ENCODE data around the gene SSNA1.

Gene SSNA1

GRCh38 chr9:137212520-137212919 lies 24.0 kb downstream of the SSNA1 start:
- Mint-ChIP-seq H3K4me1 (ENCODE audit: low read depth) (peaks cover 1% of the 10 kb centered on the region), H3K27ac (no peak overlapping the region), H3K36me3 (peaks cover 1% of the 10 kb centered on the region), H3K9me3 (ENCODE audit: low read depth) (no peaks in the 10 kb centered on the region), H3K27me3 (no peaks in the 10 kb centered on the region), H3K4me3 (no peak overlapping the region)

DNA sequence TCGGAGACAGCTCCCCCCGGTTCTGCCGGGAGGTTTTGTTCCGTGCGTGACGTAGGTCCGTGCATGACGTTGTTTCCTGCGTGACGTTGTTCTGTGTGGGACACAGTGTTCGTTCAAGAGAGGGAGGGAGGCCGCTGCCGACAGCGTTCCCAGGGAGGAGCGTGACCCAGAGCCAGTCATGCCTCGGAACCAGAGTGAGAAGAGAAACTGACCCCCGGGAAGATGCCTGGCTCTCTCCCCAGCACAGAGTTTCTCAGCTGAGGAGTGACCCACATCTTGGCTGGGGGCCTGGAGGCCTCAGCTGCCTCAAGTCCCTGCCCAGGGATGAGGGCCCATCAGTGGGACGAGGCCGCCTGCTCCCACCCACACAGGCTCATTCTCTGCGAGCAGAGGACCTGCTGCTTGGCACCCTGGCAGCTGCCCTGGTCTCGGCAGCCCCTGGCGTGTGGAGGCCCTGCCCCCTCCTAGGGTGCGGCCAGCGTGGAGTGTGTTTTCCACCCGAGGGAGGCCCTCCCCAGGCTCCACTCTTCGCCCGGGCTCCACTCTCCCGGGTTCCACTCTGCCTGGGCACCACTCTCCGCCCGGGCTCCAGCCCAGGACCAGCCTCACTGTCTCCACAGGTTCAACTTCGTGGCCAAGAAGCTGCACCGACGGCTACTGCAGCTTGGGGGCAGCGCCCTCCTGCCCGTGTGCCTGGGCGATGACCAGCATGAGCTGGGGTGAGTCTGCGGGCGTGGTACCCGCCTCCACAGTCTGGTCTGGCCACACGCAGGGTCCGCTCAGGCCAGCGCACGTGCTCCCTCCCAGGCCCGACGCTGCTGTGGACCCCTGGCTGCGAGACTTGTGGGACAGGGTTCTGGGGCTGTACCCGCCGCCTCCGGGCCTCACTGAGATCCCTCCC lies 24.9 kb downstream of the SSNA1 start:
- Mint-ChIP-seq H3K27ac (no peak overlapping the region), H3K9me3 (ENCODE audit: low read depth) (no peaks in the 10 kb centered on the region), H3K36me3 (no peaks in the 10 kb centered on the region), H3K4me1 (ENCODE audit: low read depth) (no peaks in the 10 kb centered on the region), H3K4me3 (no peak overlapping the region), H3K27me3 (no peaks in the 10 kb centered on the region)

DNA sequence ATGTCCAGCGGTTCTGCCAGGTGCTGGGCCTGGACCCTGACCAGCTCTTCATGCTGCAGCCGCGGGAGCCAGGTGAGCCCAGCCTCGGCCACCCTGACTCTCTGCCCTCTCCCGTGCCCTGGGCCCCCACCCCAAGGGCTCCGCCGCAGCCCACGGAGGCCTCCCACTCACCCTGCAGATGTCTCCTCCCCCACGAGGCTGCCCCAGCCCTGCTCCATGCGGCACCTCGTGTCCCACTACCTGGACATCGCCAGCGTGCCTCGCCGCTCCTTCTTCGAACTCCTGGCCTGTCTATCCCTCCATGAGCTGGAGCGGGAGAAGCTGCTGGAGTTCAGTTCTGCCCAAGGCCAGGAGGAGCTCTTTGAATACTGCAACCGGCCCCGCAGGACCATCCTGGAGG lies 26.1 kb downstream of the SSNA1 start:
- H3K9me3 Mint-ChIP-seq (ENCODE audit: low read depth) = no peaks in the 10 kb centered on the region
- no peaks in the 10 kb centered on the region for H3K4me1 Mint-ChIP-seq (ENCODE audit: low read depth)
- no peak overlapping the region for H3K27ac Mint-ChIP-seq
- H3K36me3 Mint-ChIP-seq = no peaks in the 10 kb centered on the region
- H3K4me3 Mint-ChIP-seq = no peak overlapping the region
- H3K27me3 Mint-ChIP-seq = no peaks in the 10 kb centered on the region

DNA sequence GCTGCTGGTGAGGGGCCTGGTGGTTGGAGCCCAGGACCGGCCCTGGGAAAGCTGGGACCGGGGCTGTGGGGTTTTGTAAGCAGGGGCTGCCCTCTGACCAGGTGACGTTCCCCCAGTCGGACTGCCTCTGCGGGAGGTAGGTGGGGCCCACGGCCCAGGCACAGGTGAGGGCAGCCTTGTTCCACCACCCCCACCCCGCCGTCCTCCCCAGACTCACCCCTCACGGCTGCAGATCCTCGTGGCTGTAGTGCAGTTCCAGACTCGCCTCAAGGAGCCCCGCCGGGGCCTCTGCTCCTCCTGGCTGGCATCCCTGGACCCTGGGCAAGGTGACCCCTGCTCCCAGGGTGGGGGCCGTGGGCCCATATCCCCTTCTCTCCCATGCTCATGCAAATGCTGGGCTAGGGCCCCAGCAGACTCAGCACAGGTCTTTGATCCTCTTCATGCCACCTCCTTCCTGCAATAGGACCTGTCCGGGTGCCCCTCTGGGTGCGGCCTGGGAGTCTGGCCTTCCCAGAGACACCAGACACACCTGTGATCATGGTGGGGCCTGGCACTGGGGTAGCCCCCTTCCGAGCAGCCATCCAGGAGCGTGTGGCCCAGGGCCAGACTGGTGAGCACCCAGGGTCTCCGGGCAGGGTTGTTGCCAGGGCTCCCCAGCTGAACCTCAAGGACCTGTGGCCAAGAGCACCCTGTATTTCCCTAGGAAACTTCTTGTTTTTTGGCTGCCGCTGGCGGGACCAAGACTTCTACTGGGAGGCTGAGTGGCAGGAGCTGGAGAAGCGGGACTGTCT lies 26.9 kb downstream of the SSNA1 start:
- no peak overlapping the region for H3K27ac Mint-ChIP-seq
- H3K4me1 Mint-ChIP-seq (ENCODE audit: low read depth) = no peaks in the 10 kb centered on the region
- no peaks in the 10 kb centered on the region for H3K27me3 Mint-ChIP-seq
- no peak overlapping the region for H3K4me3 Mint-ChIP-seq
- H3K9me3 Mint-ChIP-seq (ENCODE audit: low read depth) = no peaks in the 10 kb centered on the region
- H3K36me3 Mint-ChIP-seq = no peaks in the 10 kb centered on the region

DNA sequence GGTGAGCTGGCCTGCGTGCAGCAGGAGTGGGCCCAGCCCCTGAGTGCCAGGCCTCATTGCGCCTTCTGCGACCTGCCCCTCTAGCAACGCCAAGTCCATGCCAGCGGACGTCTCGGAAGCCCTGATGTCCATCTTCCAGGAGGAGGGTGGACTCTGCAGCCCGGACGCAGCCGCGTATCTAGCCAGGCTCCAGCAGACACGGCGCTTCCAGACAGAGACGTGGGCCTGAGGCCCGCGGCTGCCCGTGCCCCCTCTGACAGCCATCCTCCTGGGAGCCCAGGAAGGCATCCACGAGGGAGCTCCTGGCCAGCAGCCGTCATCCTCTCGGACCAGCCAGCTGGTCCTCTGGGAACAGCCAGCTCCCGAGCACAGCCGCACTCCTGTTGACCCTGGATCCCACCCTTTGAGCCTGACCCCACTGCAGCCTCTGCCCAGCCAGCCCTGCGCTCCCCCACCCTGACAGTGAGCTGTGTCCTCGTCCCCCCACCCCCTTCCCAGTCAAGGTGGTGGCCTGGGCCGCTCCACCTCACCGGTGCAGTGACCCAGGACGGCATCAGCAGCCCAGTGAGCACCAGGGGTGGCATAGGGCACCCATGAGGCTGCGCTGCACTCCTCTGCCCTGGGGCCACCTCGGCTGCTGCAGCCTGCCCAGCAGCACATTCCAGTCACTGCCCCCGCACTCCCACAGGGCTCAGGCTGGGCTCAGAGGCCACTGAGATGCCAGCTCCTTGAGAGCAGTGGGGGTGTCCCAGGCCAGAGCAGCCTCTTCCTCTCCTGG lies 27.9 kb downstream of the SSNA1 start:
- no peaks in the 10 kb centered on the region for H3K9me3 Mint-ChIP-seq (ENCODE audit: low read depth)
- H3K36me3 Mint-ChIP-seq = no peaks in the 10 kb centered on the region
- H3K4me3 Mint-ChIP-seq = no peak overlapping the region
- no peaks in the 10 kb centered on the region for H3K4me1 Mint-ChIP-seq (ENCODE audit: low read depth)
- no peaks in the 10 kb centered on the region for H3K27me3 Mint-ChIP-seq
- no peak overlapping the region for H3K27ac Mint-ChIP-seq

- Mint-ChIP-seq H3K27me3 (no peaks in the 10 kb centered on the region), H3K36me3 (no peaks in the 10 kb centered on the region), H3K4me3 (no peak overlapping the region), H3K27ac (no peak overlapping the region), H3K9me3 (ENCODE audit: low read depth) (no peaks in the 10 kb centered on the region), H3K4me1 (ENCODE audit: low read depth) (no peaks in the 10 kb centered on the region)
Observed at GRCh38 chr9:137217276-137218211, 29.1 kb downstream of the SSNA1 start.

- Mint-ChIP-seq H3K4me3 (no peak overlapping the region), H3K9me3 (ENCODE audit: low read depth) (no peaks in the 10 kb centered on the region), H3K4me1 (ENCODE audit: low read depth) (no peaks in the 10 kb centered on the region), H3K36me3 (no peaks in the 10 kb centered on the region), H3K27me3 (no peaks in the 10 kb centered on the region), H3K27ac (no peak overlapping the region)
Observed at GRCh38 chr9:137218212-137218753, 29.8 kb downstream of the SSNA1 start.

DNA sequence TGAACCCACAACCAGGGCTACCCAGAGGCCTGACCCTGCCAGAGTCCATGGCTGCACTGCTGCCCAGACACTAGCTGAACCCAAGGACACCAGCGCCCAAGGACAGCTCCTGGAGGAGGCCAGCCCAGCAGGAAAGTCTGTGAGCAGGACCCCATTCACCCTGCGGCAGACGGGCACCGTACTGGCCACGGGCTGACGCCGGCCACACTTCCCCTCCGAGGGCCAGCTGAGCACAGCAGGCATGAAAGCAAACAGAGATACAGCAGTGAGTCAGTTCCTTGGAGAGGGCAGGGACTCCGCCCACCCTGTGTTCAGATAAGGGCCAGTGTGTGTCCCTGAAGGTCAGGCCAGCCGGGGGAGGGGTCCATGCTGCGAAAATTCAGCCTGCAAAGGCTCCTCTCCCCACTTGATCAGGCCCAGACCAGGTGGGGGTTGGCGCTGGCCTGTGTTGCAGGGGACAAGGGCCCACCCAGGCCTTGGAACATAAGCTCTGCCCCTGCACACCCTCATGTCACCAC lies 30.3 kb downstream of the SSNA1 start:
- no peaks in the 10 kb centered on the region for H3K27me3 Mint-ChIP-seq

GRCh38 chr9:137219757-137220316 lies 31.4 kb downstream of the SSNA1 start:
- no peaks in the 10 kb centered on the region for H3K9me3 Mint-ChIP-seq (ENCODE audit: low read depth)
- H3K27ac Mint-ChIP-seq = no peak overlapping the region
- H3K36me3 Mint-ChIP-seq = no peaks in the 10 kb centered on the region
- H3K27me3 Mint-ChIP-seq = no peaks in the 10 kb centered on the region
- H3K4me1 Mint-ChIP-seq (ENCODE audit: low read depth) = peaks cover 2% of the 10 kb centered on the region
- no peak overlapping the region for H3K4me3 Mint-ChIP-seq

More for the DNA sequence above, 30.3 kb downstream of the SSNA1 start:
- H3K4me1 Mint-ChIP-seq (ENCODE audit: low read depth) = no peaks in the 10 kb centered on the region
- H3K27ac Mint-ChIP-seq = no peak overlapping the region
- no peak overlapping the region for H3K4me3 Mint-ChIP-seq
- no peaks in the 10 kb centered on the region for H3K9me3 Mint-ChIP-seq (ENCODE audit: low read depth)
- H3K36me3 Mint-ChIP-seq = no peaks in the 10 kb centered on the region

GRCh38 chr9:137220317-137221094 lies 32.0 kb downstream of the SSNA1 start:
- no peaks in the 10 kb centered on the region for H3K36me3 Mint-ChIP-seq
- no peak overlapping the region for H3K27ac Mint-ChIP-seq
- H3K27me3 Mint-ChIP-seq = no peaks in the 10 kb centered on the region
- H3K9me3 Mint-ChIP-seq (ENCODE audit: low read depth) = no peaks in the 10 kb centered on the region
- H3K4me1 Mint-ChIP-seq (ENCODE audit: low read depth) = peaks cover 2% of the 10 kb centered on the region
- H3K4me3 Mint-ChIP-seq = peak overlapping the region; percentile 52

DNA sequence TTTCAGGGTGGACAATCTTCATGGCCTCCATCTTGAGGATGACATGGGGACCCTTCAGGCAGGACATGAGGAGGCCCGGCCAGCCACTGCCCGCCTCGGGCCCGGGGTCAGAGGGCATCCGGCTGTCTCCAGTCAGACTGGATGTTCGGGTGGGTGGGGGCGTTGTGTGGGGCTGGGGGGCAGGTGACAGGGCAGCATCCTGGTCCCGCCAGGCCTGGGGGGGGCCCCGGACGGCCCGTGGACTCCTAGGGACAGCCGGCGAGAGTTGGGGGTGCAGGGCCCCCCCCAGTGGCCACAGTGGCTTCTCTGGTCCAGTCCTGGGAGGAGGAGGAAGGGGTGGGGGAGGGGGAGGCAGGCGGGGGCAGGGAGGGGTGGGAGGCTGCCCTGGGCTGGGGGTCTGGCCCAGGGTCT lies 32.6 kb downstream of the SSNA1 start:
- Mint-ChIP-seq H3K9me3 (ENCODE audit: low read depth) (no peaks in the 10 kb centered on the region), H3K27me3 (no peaks in the 10 kb centered on the region), H3K4me3 (peak overlapping the region; percentile 52), H3K4me1 (ENCODE audit: low read depth) (peaks cover 2% of the 10 kb centered on the region), H3K36me3 (no peaks in the 10 kb centered on the region), H3K27ac (no peak overlapping the region)

- Mint-ChIP-seq H3K36me3 (no peaks in the 10 kb centered on the region), H3K9me3 (ENCODE audit: low read depth) (no peaks in the 10 kb centered on the region), H3K4me1 (ENCODE audit: low read depth) (peaks cover 2% of the 10 kb centered on the region), H3K27me3 (no peaks in the 10 kb centered on the region), H3K27ac (no peak overlapping the region), H3K4me3 (no peak overlapping the region)
Observed at GRCh38 chr9:137221506-137222111, 33.1 kb downstream of the SSNA1 start.
